Epithelial cell of umbilical artery (primary cell): ENCODE measurements around the gene LBP. TPM values are rescaled to one million over a fixed set of nuclear protein-coding genes. Genes with fewer than 3 reads are reported as not detected.

Experiments used
- total RNA-seq: library from RNA; depleted of rRNA; stranded (reverse); fragments of >200 nt; gene quantifications from 2 replicates; pipeline ENCODE4 v1.2.3, GENCODE V29; 2014

The LBP gene
- total RNA-seq, result not detected in 2 replicates

DNA sequence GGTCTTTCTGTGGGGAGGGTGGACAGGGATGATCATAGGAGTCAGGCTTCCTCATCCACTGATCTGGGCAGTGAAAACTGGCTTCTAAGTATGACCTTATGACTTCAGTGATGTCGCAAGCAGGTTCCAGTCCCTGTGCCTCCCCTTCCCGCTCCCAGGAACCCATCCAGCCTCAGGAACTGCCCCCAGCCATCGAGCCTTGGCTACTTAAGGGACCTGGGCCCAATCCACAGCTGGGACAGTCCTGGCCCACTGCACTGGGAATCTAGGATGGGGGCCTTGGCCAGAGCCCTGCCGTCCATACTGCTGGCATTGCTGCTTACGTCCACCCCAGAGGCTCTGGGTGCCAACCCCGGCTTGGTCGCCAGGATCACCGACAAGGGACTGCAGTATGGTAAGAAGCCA is at the start of gene LBP:
TSS of gene LBP (plus strand) at position 236 of the 405 bp plus-strand sequence. CDS start at position 271, 35 bp downstream.

DNA sequence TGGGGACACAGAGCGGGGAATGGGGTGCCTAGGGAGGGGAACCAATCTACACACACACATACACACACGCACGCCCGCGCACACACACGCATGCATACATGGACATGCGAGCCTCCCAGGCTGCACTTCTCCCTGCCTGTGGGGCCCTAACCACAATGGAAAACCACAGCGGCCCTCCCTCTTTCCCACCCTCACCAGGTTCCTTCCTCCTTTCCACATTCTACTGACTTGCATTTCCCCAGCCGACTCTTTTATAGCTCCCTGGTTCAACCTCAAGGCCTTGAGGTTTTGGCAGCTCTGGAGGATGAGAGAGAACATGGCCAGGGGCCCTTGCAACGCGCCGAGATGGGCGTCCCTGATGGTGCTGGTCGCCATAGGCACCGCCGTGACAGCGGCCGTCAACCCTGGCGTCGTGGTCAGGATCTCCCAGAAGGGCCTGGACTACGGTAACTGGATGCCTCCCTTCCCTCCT is 42.3 kb upstream of the LBP start, which contains the start of gene BPI:
TSS of gene BPI (plus strand) at position 249 of the 472 bp plus-strand sequence. CDS start at position 317, 68 bp downstream.

Other genes starting within 250 kb of the LBP start
- gene TGM2, start 181.2 kb upstream of the LBP start, total RNA-seq, result 325 and 632 TPM in 2 replicates
- under 0.01 and 0.30 TPM in 2 replicates for gene KIAA1755, start 85.7 kb upstream of the LBP start, total RNA-seq
- not detected in 2 replicates for gene BPI, start 42.3 kb upstream of the LBP start, total RNA-seq
- 9.4 and 17.2 TPM in 2 replicates for gene SNHG17, start 88.8 kb downstream of the LBP start, total RNA-seq
- 22.1 and 22.6 TPM in 2 replicates for gene RALGAPB, start 126.4 kb downstream of the LBP start, total RNA-seq
- not detected in 2 replicates for gene ADIG, start 234.7 kb downstream of the LBP start, total RNA-seq